ENCODE data around the gene GET4.

The GET4 gene

GRCh38 chr7:886626-887487, 10.5 kb downstream of the GET4 start:
- DNase-seq, result no peak

GRCh38 chr7:887488-887820, 11.1 kb downstream of the GET4 start:
- no peak for DNase-seq

- no peak for DNase-seq
Measured at GRCh38 chr7:888081-889024, 12.0 kb downstream of the GET4 start.

- DNase-seq, result no peak
Measured at GRCh38 chr7:889025-889390, 12.7 kb downstream of the GET4 start.

- no peak for DNase-seq
Measured at GRCh38 chr7:889391-889790, 13.0 kb downstream of the GET4 start.

GRCh38 chr7:890868-891267, 14.5 kb downstream of the GET4 start:
- DNase-seq, result no peak

GRCh38 chr7:891291-891690, 14.9 kb downstream of the GET4 start:
- no peak for DNase-seq

GRCh38 chr7:891805-892204, 15.5 kb downstream of the GET4 start:
- no peak for DNase-seq

GRCh38 chr7:892648-893593, 16.6 kb downstream of the GET4 start:
- no peak for DNase-seq

GRCh38 chr7:893686-894085, 17.3 kb downstream of the GET4 start:
- no peak for DNase-seq

- DNase-seq, result no peak
Measured at GRCh38 chr7:894164-894867, 18.0 kb downstream of the GET4 start.

GRCh38 chr7:894927-895450, 18.6 kb downstream of the GET4 start:
- no peak for DNase-seq

GRCh38 chr7:895451-896052, 19.2 kb downstream of the GET4 start:
- no peak for DNase-seq

GRCh38 chr7:896346-897075, 20.2 kb downstream of the GET4 start:
- DNase-seq, result no peak

GRCh38 chr7:897086-897485, 20.7 kb downstream of the GET4 start:
- DNase-seq, result no peak

GRCh38 chr7:897771-898376, 21.5 kb downstream of the GET4 start:
- DNase-seq, result no peak

- DNase-seq, result no peak
Measured at GRCh38 chr7:898460-898854, 22.1 kb downstream of the GET4 start.

- DNase-seq, result no peak
Measured at GRCh38 chr7:898855-899681, 22.7 kb downstream of the GET4 start.

GRCh38 chr7:899806-900205, 23.5 kb downstream of the GET4 start:
- no peak for DNase-seq
